CD14-positive monocyte (primary cell): ENCODE results near the gene SNX15. TPM values are rescaled to one million over a fixed set of nuclear protein-coding genes. Genes with fewer than 3 reads are reported as not detected.

Experiments
- DNase-seq, 3 donors: peaks; one replicate each; pipeline ENCODE4 v3.0.0-alpha.2; 2011 to 2022
- H2AFZ ChIP-seq: 2 replicates; pipeline ENCODE4 v1.6.0; 2012; ENCODE audit warnings: mild to moderate bottlenecking, low read depth, low read length, inconsistent platforms; ENCODE audit not compliant: insufficient read depth, poor library complexity, severe bottlenecking
- H3K27ac ChIP-seq, 2 donors: 1 replicate in 1 of 2; 2 replicates in 1 of 2; pipeline ENCODE4 v1.5.1; 2012 to 2013; ENCODE audit warnings: low read length in 2 of 2, control low read depth in 1 of 2, inconsistent platforms in 1 of 2, low read depth in 1 of 2, mild to moderate bottlenecking in 1 of 2
- H3K27me3 ChIP-seq, 2 donors: one replicate each; pipeline versions ENCODE4 v1.6.0 to v1.6.1; 2011 to 2013; ENCODE audit warnings: low read length in 2 of 2; ENCODE audit not compliant: control insufficient read depth in 2 of 2, insufficient read depth in 2 of 2
- H3K36me3 ChIP-seq, 2 donors: replicated peaks in 1 of 2; 1 replicate in 1 of 2; 2 replicates in 1 of 2; pipeline versions ENCODE4 v1.5.1 to v1.6.1; 2012 to 2013; ENCODE audit warnings: low read length in 2 of 2, control low read depth in 1 of 2, inconsistent platforms in 1 of 2, mild to moderate bottlenecking in 1 of 2; ENCODE audit not compliant: insufficient read depth in 2 of 2, control insufficient read depth in 1 of 2
- H3K4me1 ChIP-seq, 2 donors: 1 replicate in 1 of 2; 2 replicates in 1 of 2; pipeline versions ENCODE4 v1.5.1 to v1.6.1; 2012 to 2013; ENCODE audit warnings: low read length in 2 of 2, control low read depth in 1 of 2, inconsistent platforms in 1 of 2, mild to moderate bottlenecking in 1 of 2, moderate library complexity in 1 of 2; ENCODE audit not compliant: insufficient read depth in 2 of 2, control insufficient read depth in 1 of 2
- H3K4me2 ChIP-seq: replicated peaks from 2 replicates; pipeline ENCODE3; 2012; ENCODE audit warnings: low read length, moderate library complexity, mild to moderate bottlenecking; ENCODE audit not compliant: poor library complexity, severe bottlenecking; ENCODE audit errors: extremely low read depth
- H3K4me3 ChIP-seq, 3 experiments: fragments of 200-600 bp in 1 of 3; sonication (generic) in 1 of 3; replicated peaks in 1 of 3; 1 replicate in 2 of 3; 2 replicates in 1 of 3; pipeline ENCODE4 v1.5.1; 2011 to 2013; ENCODE audit warnings: low read length in 3 of 3, mild to moderate bottlenecking in 3 of 3, control low read depth in 2 of 3, low read depth in 2 of 3, inconsistent platforms in 1 of 3, moderate library complexity in 1 of 3
- H3K79me2 ChIP-seq: 2 replicates; pipeline ENCODE4 v1.6.0; 2012; ENCODE audit warnings: mild to moderate bottlenecking, control low read depth, inconsistent platforms, low read length, moderate library complexity; ENCODE audit not compliant: insufficient read depth
- H3K9ac ChIP-seq: 2 replicates; pipeline ENCODE4 v1.6.0; 2017; ENCODE audit warnings: low read length, mild to moderate bottlenecking; ENCODE audit not compliant: insufficient read depth, poor library complexity, severe bottlenecking
- H3K9me3 ChIP-seq, 2 donors: replicated peaks in 1 of 2; 1 replicate in 1 of 2; 2 replicates in 1 of 2; pipeline versions ENCODE4 v1.5.1 to v1.6.1; 2012 to 2013; ENCODE audit warnings: low read length in 2 of 2, control low read depth in 1 of 2; ENCODE audit not compliant: control insufficient read depth in 1 of 2, insufficient read depth in 1 of 2
- H4K20me1 ChIP-seq: 2 replicates; pipeline ENCODE4 v1.6.0; 2012; ENCODE audit warnings: mild to moderate bottlenecking, low read length, control low read depth, moderate library complexity; ENCODE audit not compliant: insufficient read depth
- H3K27ac Mint-ChIP-seq, 7 donors: one replicate each; pipeline ENCODE4 v1.8.0; 2020; ENCODE audit warnings: mild to moderate bottlenecking in 7 of 7, mixed read lengths in 7 of 7, moderate library complexity in 6 of 7, inconsistent platforms in 2 of 7
- H3K27me3 Mint-ChIP-seq, 3 donors: one replicate each; pipeline ENCODE4 v1.8.0; 2021 to 2022; ENCODE audit warnings: low read depth in 3 of 3, mild to moderate bottlenecking in 3 of 3, mixed read lengths in 3 of 3, moderate library complexity in 3 of 3, inconsistent platforms in 1 of 3
- H3K36me3 Mint-ChIP-seq, 2 donors: one replicate each; pipeline ENCODE4 v1.8.0; 2020; ENCODE audit warnings: mixed read lengths in 2 of 2, inconsistent platforms in 1 of 2, mild to moderate bottlenecking in 1 of 2
- H3K4me1 Mint-ChIP-seq: one replicate; pipeline ENCODE4 v1.8.0; 2020; ENCODE audit warnings: mild to moderate bottlenecking, mixed read lengths
- H3K4me3 Mint-ChIP-seq, 2 donors: one replicate each; pipeline ENCODE4 v1.8.0; 2020; ENCODE audit warnings: mild to moderate bottlenecking in 2 of 2, mixed read lengths in 2 of 2, moderate library complexity in 1 of 2
- H3K9me3 Mint-ChIP-seq, 7 donors: one replicate each; pipeline ENCODE4 v1.8.0; 2020 to 2022; ENCODE audit warnings: mixed read lengths in 7 of 7, mild to moderate bottlenecking in 6 of 7, moderate library complexity in 6 of 7, inconsistent platforms in 2 of 7
- WGBS: methylation state at CpG from one replicate; pipeline ENCODE4 v1.1.5; 2013; ENCODE audit warnings: missing lambda C conversion rate; ENCODE audit not compliant: insufficient coverage; 5-methylcytosine and 5-hydroxymethylcytosine counted together
- intact Hi-C, 2 donors: fragments of 100-400 bp; cut with micrococcal nuclease; formaldehyde crosslinking; loops; one replicate each; pipeline versions ENCODE4 v1.15.0 to v1.15.1; 2023
- polyA plus RNA-seq, 3 donors: library from polyadenylated mRNA; depleted of rRNA in 1 of 3; unstranded in 2 of 3; stranded (reverse) in 1 of 3; fragments of 300-500 nt in 2 of 3; fragments of >200 nt in 1 of 3; fragmentation: Illumina TruSeq in 2 of 3; gene quantifications; 1 replicate in 2 of 3; 2 replicates in 1 of 3; pipeline ENCODE4 v1.2.3, GENCODE V29; 2012 to 2021
- small RNA-seq: library from RNA; depleted of rRNA; stranded (forward); fragments of <200 nt; gene quantifications from one replicate; pipeline ENCODE3, GENCODE V24; 2012; ENCODE audit warnings: low read depth; ENCODE audit not compliant: insufficient read length
- TF ChIP-seq, protein P1 (sequence below): fragments of 200-600 bp; IDR thresholded peaks from one replicate; pipeline ENCODE4 v1.8.0; 2022; ENCODE audit warnings: antibody characterized with exemption, mild to moderate bottlenecking

The SNX15 gene
- polyA plus RNA-seq, 3 donors = 16.2 to 26.7 (median 17.8) TPM

DNA sequence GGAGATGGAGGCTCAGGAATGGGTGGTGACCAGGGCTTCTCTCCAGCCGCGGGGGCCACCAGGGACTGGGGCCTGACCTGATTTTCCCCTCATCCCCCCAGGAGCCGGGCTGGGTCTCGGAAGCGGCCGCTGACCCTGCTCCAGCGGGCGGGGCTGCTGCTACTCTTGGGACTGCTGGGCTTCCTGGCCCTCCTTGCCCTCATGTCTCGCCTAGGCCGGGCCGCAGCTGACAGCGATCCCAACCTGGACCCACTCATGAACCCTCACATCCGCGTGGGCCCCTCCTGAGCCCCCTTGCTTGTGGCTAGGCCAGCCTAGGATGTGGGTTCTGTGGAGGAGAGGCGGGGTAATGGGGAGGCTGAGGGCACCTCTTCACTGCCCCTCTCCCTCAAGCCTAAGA is 60.6 kb downstream of the SNX15 start:
- TF ChIP-seq, protein P1, sequence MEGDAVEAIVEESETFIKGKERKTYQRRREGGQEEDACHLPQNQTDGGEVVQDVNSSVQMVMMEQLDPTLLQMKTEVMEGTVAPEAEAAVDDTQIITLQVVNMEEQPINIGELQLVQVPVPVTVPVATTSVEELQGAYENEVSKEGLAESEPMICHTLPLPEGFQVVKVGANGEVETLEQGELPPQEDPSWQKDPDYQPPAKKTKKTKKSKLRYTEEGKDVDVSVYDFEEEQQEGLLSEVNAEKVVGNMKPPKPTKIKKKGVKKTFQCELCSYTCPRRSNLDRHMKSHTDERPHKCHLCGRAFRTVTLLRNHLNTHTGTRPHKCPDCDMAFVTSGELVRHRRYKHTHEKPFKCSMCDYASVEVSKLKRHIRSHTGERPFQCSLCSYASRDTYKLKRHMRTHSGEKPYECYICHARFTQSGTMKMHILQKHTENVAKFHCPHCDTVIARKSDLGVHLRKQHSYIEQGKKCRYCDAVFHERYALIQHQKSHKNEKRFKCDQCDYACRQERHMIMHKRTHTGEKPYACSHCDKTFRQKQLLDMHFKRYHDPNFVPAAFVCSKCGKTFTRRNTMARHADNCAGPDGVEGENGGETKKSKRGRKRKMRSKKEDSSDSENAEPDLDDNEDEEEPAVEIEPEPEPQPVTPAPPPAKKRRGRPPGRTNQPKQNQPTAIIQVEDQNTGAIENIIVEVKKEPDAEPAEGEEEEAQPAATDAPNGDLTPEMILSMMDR = no peak
- Mint-ChIP-seq H3K4me3 (no peak overlapping the region), H3K27ac (no peak overlapping the region), H3K27me3 (peaks cover 0 to 3% (median 0%) of the 10 kb centered on the region in 3 donors), H3K36me3 (peaks cover 43 to 54% of the 10 kb centered on the region in 2 donors), H3K9me3 (peaks cover 0 to 2% (median 0%) of the 10 kb centered on the region in 7 donors), H3K4me1 (peaks cover 23% of the 10 kb centered on the region)
- H3K27ac ChIP-seq = no peak overlapping the region
- H3K36me3 ChIP-seq = peaks cover 33 to 48% of the 10 kb centered on the region in 2 donors
- H3K4me3 ChIP-seq = no peak overlapping the region
- no peaks in the 10 kb centered on the region for H3K9me3 ChIP-seq
- H3K27me3 ChIP-seq = no peaks in the 10 kb centered on the region
- no peak overlapping the region for H2AFZ ChIP-seq
- no peak overlapping the region for H3K9ac ChIP-seq
- no peak for DNase-seq
- intact Hi-C loops = loop anchor here in 1 of 2 donors (5.0 kb wide), 1 partner anchor 56 kb away; no protein-coding TSS in a partner anchor
- 95% methylated on average over 7 of the region's 15 CpGs for WGBS
- peaks cover 28% of the 10 kb centered on the region for H3K79me2 ChIP-seq
- H3K4me2 ChIP-seq = no peak overlapping the region
- H4K20me1 ChIP-seq = no peaks in the 10 kb centered on the region
- H3K4me1 ChIP-seq = peaks cover 19 to 25% of the 10 kb centered on the region in 2 donors

DNA sequence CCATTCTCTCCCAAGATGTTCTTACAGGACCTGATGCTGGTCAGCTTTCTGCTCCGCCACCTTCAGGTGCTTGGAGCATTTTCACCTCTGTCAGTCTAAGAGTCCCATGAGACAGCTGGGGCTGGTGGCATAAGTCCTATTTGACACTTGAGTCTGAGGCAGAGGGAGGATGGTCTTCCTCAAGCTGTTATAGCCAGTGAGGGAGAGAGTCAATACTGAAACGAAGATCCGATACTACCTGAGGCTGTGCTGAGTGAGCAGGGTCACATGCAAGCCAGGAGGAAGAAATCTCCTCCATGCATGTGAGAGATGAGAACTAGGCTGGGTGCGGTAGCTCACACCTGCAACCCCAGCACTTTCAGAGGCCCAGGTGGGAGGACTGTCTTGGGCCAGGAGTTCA is 62.4 kb downstream of the SNX15 start:
- H3K4me1 Mint-ChIP-seq = peaks cover 11% of the 10 kb centered on the region
- Histone ChIP-seq H3K27me3 (no peaks in the 10 kb centered on the region), H3K27ac (no peak overlapping the region), H3K36me3 (peaks cover 33 to 48% of the 10 kb centered on the region in 2 donors), H3K4me1 (peaks cover 8 to 12% of the 10 kb centered on the region in 2 donors), H3K4me3 (no peak overlapping the region), H3K9me3 (no peaks in the 10 kb centered on the region), H3K4me2 (no peak overlapping the region), H2AFZ (no peak overlapping the region), H3K79me2 (peaks cover 12% of the 10 kb centered on the region), H3K9ac (no peak overlapping the region), H4K20me1 (no peaks in the 10 kb centered on the region)
- intact Hi-C loops = loop anchor here in 1 of 2 donors (5.0 kb wide), 1 partner anchor 57 kb away; no protein-coding TSS in a partner anchor
- H3K36me3 Mint-ChIP-seq = peaks cover 43 to 54% of the 10 kb centered on the region in 2 donors
- H3K27ac Mint-ChIP-seq = no peak overlapping the region
- H3K27me3 Mint-ChIP-seq = peaks cover 0 to 3% (median 0%) of the 10 kb centered on the region in 3 donors
- no peak overlapping the region for H3K4me3 Mint-ChIP-seq
- H3K9me3 Mint-ChIP-seq = no peaks in the 10 kb centered on the region
- DNase-seq = no peak
- TF ChIP-seq, protein P1 = no peak
- WGBS = 90% methylated on average over 4 of the region's 4 CpGs

Small RNAs within 50 kb of the gene (small RNA-seq; reads per million reads assigned to genes)
- gene MIR6879 = not detected
- not detected for gene SNX15

Other genes starting within 250 kb of the SNX15 start
- gene SF1, start 248.9 kb upstream of the SNX15 start, polyA plus RNA-seq = 100 to 1,000 TPM in 1 of 3 donors, 10 to 100 TPM in 2; 31.6 to 302 (median 47.7) TPM
- gene MAP4K2, start 224.2 kb upstream of the SNX15 start, polyA plus RNA-seq = 10 to 100 TPM in 2 of 3 donors, 1 to 10 TPM in 1; 9.9 to 38.0 (median 12.6) TPM
- 10 to 100 TPM in 2 of 3 donors, 1 to 10 TPM in 1; 9.4 to 26.2 (median 10.0) TPM for gene MEN1, start 216.9 kb upstream of the SNX15 start, polyA plus RNA-seq
- gene CDC42BPG, start 182.8 kb upstream of the SNX15 start, polyA plus RNA-seq = under 1 TPM in 1 of 3 donors, not detected in 2; 0.23 TPM
- 100 to 1,000 TPM in 1 of 3 donors, 10 to 100 TPM in 2; 30.3 to 212 (median 48.4) TPM for gene EHD1, start 148.8 kb upstream of the SNX15 start, polyA plus RNA-seq
- gene ATG2A, start 110.2 kb upstream of the SNX15 start, polyA plus RNA-seq = 10 to 100 TPM in 1 of 3 donors, 1 to 10 TPM in 2; 2.6 to 24.9 (median 4.0) TPM
- 10 to 100 TPM in 1 of 3 donors, 1 to 10 TPM in 2; 9.0 to 26.7 (median 9.4) TPM for gene PPP2R5B, start 102.8 kb upstream of the SNX15 start, polyA plus RNA-seq
- gene GPHA2, start 91.5 kb upstream of the SNX15 start, polyA plus RNA-seq = not detected
- gene MAJIN, start 55.3 kb upstream of the SNX15 start, polyA plus RNA-seq = not detected
- 1 to 10 TPM in 2 of 3 donors, under 1 TPM in 1; 0.97 to 1.7 (median 1.1) TPM for gene BATF2, start 30.5 kb upstream of the SNX15 start, polyA plus RNA-seq
- gene ARL2, start 13.3 kb upstream of the SNX15 start, polyA plus RNA-seq = 10 to 100 TPM; 34.3 to 40.4 (median 34.4) TPM
- 10 to 100 TPM in 1 of 3 donors, 1 to 10 TPM in 2; 4.4 to 14.1 (median 6.7) TPM for gene SAC3D1, start 13.8 kb downstream of the SNX15 start, polyA plus RNA-seq
- 10 to 100 TPM; 11.1 to 20.1 (median 20.1) TPM for gene NAALADL1, start 31.1 kb downstream of the SNX15 start, polyA plus RNA-seq
- under 1 TPM in 2 of 3 donors, not detected in 1; 0.20 to 0.28 TPM for gene CDCA5, start 56.6 kb downstream of the SNX15 start, polyA plus RNA-seq
- 10 to 100 TPM; 25.1 to 41.1 (median 27.2) TPM for gene ZFPL1, start 56.8 kb downstream of the SNX15 start, polyA plus RNA-seq
- 10 to 100 TPM; 37.2 to 77.3 (median 39.4) TPM for gene VPS51, start 68.8 kb downstream of the SNX15 start, polyA plus RNA-seq
- gene TM7SF2, start 84.4 kb downstream of the SNX15 start, polyA plus RNA-seq = 1 to 10 TPM; 1.8 to 4.5 (median 1.8) TPM
- 1 to 10 TPM; 2.1 to 9.4 (median 5.8) TPM for gene ZNHIT2, start 90.3 kb downstream of the SNX15 start, polyA plus RNA-seq
- gene FAU, start 94.7 kb downstream of the SNX15 start, polyA plus RNA-seq = 100 to 1,000 TPM; 668 to 818 (median 799) TPM
- 10 to 100 TPM; 19.8 to 33.9 (median 32.7) TPM for gene MRPL49, start 94.9 kb downstream of the SNX15 start, polyA plus RNA-seq
- 10 to 100 TPM in 1 of 3 donors, 1 to 10 TPM in 2; 3.5 to 81.6 (median 6.4) TPM for gene SYVN1, start 107.1 kb downstream of the SNX15 start, polyA plus RNA-seq
- under 1 TPM in 1 of 3 donors, not detected in 2; 0.64 TPM for gene SPDYC, start 142.8 kb downstream of the SNX15 start, polyA plus RNA-seq
- gene CAPN1, start 154.5 kb downstream of the SNX15 start, polyA plus RNA-seq = 100 to 1,000 TPM; 128 to 140 (median 129) TPM
- 1 to 10 TPM; 4.0 to 8.3 (median 5.2) TPM for gene POLA2, start 234.5 kb downstream of the SNX15 start, polyA plus RNA-seq